GM19193 (cell line): ENCODE measurements around the gene DOCK10.

Source experiments
- POLR2A ChIP-seq: IDR thresholded peaks from 4 replicates; pipeline ENCODE4 v1.6.1; 2011; ENCODE audit not compliant: insufficient read depth, insufficient read length; ENCODE audit errors: extremely low read depth

DOCK10 gene

DNA sequence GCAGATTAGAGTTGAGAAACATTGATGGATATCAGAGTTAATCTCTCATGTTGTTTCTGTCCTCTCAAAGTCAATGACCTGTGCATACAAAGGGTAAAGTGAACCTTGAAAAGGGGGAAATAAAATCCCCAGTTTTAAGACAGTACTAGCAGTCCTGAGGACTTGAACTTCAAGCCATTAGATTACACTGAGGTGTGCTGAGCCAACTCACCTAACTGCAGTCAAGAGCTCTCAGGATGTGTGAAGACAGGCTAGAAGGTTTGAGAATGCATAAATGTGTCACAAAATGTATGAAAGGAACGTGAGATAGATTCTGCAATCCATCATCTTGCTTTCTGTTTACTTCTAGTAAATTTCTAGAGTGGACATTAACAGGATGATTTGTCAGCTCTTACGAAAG, 35.5 kb downstream of the DOCK10 start:
- no peak for TF ChIP-seq POLR2A

- no peak for TF ChIP-seq POLR2A
These were observed 37.7 kb downstream of the DOCK10 start for GRCh38 chr2:225004597-225004996.

GRCh38 chr2:225002656-225003045, 39.6 kb downstream of the DOCK10 start:
- TF ChIP-seq POLR2A: no peak

DNA sequence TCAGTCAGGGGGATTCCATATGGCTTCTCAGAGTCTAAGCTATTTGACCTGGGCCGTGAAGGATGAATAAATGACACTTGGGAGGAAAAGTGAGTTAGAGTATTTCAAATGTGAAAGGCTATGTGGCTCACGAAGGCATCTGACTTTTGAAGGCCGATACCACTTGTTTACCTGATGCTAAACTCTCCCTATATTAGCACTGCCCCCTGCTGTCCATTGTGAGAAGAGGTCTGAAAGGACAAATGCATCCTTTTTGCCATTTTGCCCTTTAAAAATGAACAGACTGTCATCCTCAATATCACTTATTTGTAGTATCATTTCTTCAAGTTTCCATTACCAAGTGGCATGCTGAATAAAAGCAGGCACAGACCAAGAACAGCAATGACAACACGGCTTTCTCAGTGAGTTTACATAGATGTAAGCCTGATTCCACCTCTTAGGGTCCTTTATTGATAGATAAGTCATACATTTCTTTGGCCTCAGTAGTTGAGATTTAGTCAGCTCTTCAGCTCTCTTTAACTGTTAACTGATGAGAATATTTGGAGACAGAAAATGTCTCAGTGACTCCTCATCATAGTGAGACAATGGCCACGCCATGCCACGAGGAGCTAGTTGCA, 40.1 kb downstream of the DOCK10 start:
- no peak for TF ChIP-seq POLR2A

- no peak for TF ChIP-seq POLR2A
These were observed 42.5 kb downstream of the DOCK10 start for GRCh38 chr2:224999754-225000153.

DNA sequence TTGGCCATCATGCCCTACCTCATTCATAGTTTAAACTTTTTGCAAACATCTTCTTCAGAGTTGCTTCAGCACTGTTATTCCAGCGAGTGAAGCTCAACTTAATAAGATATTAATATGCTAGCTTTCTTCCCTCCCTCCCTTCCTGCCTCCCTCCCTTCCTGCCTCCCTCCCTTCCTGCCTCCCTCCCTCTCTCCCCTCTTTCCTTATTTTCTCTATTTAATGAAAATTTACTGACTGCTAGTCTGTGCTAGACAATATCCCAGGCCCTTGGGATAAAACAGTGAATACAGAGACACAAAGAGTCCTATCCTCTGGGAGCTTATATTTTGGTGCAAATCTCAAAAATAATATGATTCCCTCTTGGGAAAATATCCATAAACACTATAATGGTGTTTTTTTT, 42.9 kb downstream of the DOCK10 start:
- TF ChIP-seq POLR2A: no peak

- TF ChIP-seq POLR2A: no peak
These were observed 44.5 kb downstream of the DOCK10 start for GRCh38 chr2:224997802-224998201.

- TF ChIP-seq POLR2A: no peak
These were observed 46.8 kb downstream of the DOCK10 start for GRCh38 chr2:224995419-224995818.

DNA sequence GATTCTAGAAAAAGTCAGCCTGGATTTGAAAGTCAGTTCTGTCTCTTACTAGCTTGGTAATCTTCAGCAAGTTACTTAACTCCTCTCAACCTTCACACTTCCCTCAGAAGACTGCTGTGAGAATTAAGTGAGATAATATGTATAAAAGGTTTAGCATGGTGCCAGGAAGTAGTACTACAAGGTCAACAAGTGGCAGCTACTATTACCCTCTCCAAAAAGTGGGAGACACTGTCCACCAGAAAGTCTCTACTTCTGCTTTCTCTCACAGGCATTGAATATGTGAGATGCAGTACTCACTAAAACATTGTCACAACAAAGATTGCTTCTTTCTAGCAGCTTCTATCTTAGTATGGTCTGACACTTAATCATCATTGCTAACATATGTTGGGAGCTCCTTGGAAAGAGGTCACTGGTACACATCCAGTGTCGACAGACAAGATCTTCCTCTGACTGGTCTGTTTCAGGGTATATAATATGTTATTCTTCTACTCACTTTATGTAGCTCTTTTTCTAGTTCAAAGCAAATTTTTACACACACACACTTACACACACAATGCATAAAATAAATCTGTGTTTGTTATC, 47.9 kb downstream of the DOCK10 start:
- TF ChIP-seq POLR2A: no peak

GRCh38 chr2:224990710-224991109, 51.6 kb downstream of the DOCK10 start:
- no peak for TF ChIP-seq POLR2A

- TF ChIP-seq POLR2A: no peak
These were observed 54.5 kb downstream of the DOCK10 start for GRCh38 chr2:224987733-224988132.

GRCh38 chr2:224986477-224986876, 55.8 kb downstream of the DOCK10 start:
- no peak for TF ChIP-seq POLR2A

GRCh38 chr2:224984637-224985036, 57.6 kb downstream of the DOCK10 start:
- no peak for TF ChIP-seq POLR2A

DNA sequence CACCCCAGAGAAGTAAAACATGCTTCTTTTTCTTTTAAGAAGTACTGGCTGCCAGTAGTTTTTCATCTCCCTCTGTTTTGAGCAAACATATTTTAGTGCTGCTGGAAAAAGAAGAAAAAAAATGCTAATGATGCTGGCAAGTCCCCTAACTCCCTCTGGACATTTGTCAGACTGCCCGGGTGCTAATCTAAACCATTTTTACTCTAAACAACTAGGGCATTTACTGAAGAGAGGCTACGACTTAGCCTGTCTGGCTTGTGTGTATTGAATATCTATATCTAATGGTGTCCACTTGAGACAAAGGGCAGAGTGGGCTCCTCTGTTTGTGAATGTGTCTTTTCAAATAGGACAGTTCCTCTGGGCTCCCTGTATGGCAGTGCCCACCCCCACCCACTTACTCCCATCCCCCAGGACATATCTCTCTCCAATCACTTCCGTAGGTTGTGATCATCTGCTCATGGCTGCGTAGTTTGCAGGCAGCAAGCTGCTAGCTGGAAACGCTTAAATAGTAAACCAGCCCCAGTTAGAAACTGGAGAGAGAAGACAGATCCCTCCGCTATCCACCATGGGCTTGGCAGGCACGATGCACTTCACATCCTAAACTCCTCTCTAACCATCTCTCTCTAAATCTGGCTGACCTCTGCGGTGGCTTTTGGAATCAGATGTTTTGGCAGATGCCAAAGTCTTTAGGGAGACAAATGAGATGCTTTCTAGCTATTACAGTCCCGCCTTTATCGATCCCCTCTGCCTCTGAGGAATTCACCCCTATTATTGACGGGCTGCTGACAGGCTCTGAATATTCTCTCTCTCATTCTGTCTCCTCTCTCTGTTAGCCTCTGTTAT, 58.3 kb downstream of the DOCK10 start:
- TF ChIP-seq POLR2A: no peak

DNA sequence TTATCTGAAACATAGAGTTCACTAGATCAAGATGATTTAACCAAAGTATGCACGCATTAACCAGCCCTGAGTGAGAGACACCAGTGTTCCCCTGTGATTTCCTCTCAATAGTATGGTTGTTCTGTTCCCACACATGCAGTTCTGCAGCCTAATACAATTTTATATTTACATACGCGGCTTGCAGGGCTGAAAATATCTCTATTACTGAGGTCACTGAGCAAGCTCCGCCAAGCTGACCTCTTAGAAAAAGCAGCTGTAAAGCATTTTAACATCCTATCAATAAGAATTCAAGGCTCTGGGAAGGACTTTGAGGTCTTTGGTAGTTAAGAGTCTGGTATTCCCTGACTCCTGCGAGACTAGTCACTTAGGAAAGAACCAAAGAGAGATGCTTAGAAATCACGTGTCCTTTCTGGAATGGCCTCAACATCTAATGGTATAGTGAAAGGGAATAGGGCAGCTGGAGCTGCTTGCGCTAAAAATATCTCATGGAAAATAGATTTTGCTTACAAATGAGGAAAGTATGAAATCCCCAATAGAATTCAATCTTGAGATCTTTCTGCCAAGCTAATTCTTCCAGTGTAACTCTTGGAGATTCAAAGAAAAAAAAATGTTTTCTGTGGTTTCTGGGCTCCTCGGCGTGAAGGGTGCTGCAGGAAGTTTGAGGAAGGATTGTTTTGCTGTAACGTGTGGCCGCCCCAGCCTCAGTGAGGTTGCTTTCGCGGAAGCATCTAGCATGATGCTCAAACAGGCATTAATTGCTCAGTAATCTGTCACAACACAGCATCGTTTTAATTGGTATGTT, 59.2 kb downstream of the DOCK10 start:
- TF ChIP-seq POLR2A: no peak
